K562 (cell line): ENCODE data around the gene SMG6. TPM values are rescaled to one million over a fixed set of nuclear protein-coding genes. Genes with fewer than 3 reads are reported as not detected.

ENCODE experiments used
- ATAC-seq: fragments of 200-7000 bp; cut with Tn5 transposase; 3 replicates; pipeline ENCODE4 v1.9.1; 2020; ENCODE audit warnings: moderate library complexity
- BruUV-seq: library from RNA; stranded (reverse); fragments of 400-500 nt; replicated peaks from 2 replicates; lab custom pipeline; 2021; lab: Mats Ljungman, UMichigan
- CTCF ChIA-PET: fragments of 300-600 bp; formaldehyde crosslinking; extraction: SDS; loops from one replicate; lab custom pipeline; 2021; ENCODE audit warnings: low intra/inter-chr PET ratio; lab: Yijun Ruan, JAX
- POLR2A ChIA-PET: fragments of 300-600, 350-650 bp; sonication (Branson Sonifier 250); formaldehyde crosslinking; extraction: SDS; loops from one replicate; lab custom pipeline; 2021; ENCODE audit warnings: antibody characterized with exemption, inconsistent platforms; lab: Yijun Ruan, JAX
- DNase-seq, 4 experiments: peaks; one replicate each; pipeline versions ENCODE4 v3.0.0 to v3.0.0-alpha.2; 2011 to 2018; ENCODE audit warnings: low spot score in 3 of 4, mixed read lengths in 3 of 4; ENCODE audit errors: extremely low read depth in 1 of 4
- FAIRE-seq: peaks from 2 replicates; lab custom pipeline; 2011; peaks lifted over from hg19 to GRCh38; lab: Jason Lieb, UNC
- H2AFZ ChIP-seq: 2 replicates; pipeline ENCODE4 v1.6.0; 2011; ENCODE audit warnings: low read depth, low read length, control low read depth, inconsistent platforms
- H3K27ac ChIP-seq: fragments of 200-600 bp; 3 replicates; pipeline ENCODE4 v1.8.0; 2011; ENCODE audit warnings: low read depth, mild to moderate bottlenecking, control low read depth, inconsistent platforms, low read length, moderate library complexity, mixed read lengths; ENCODE audit errors: extremely low read depth
- H3K27me3 ChIP-seq, 2 experiments: fragments of 300-600 bp in 1 of 2; 2 replicates in 1 of 2; 3 replicates in 1 of 2; pipeline versions ENCODE4 v1.6.0 to v1.8.0; 2011; ENCODE audit warnings: inconsistent platforms in 2 of 2, low read length in 2 of 2, mild to moderate bottlenecking in 1 of 2, mixed read lengths in 1 of 2, moderate library complexity in 1 of 2; ENCODE audit not compliant: control insufficient read depth in 2 of 2, insufficient read depth in 2 of 2
- H3K36me3 ChIP-seq: fragments of 300-600 bp; 3 replicates; pipeline ENCODE4 v1.8.0; 2011; ENCODE audit warnings: mild to moderate bottlenecking, low read length, inconsistent platforms; ENCODE audit not compliant: control insufficient read depth, insufficient read depth
- H3K4me1 ChIP-seq, 2 experiments: fragments of 200-600 bp in 1 of 2; replicated peaks in 1 of 2; 2 replicates in 1 of 2; 3 replicates in 1 of 2; pipeline versions ENCODE4 v1.5.1 to v1.8.0; 2011; ENCODE audit warnings: inconsistent platforms in 2 of 2, low read length in 2 of 2, mild to moderate bottlenecking in 1 of 2, mixed read lengths in 1 of 2, moderate library complexity in 1 of 2; ENCODE audit not compliant: control insufficient read depth in 2 of 2, insufficient read depth in 2 of 2
- H3K4me2 ChIP-seq: 2 replicates; pipeline ENCODE4 v1.6.1; 2011; ENCODE audit warnings: low read length, control low read depth, inconsistent platforms, mixed read lengths; ENCODE audit not compliant: insufficient read depth
- H3K4me3 ChIP-seq: fragments of 200-600 bp; sonication (generic), shearing (Covaris generic); 2 replicates; pipeline ENCODE4 v1.5.1; 2016; ENCODE audit warnings: control low read depth, inconsistent platforms
- H3K79me2 ChIP-seq: fragments of 200-600 bp; 3 replicates; pipeline ENCODE4 v1.8.0; 2011; ENCODE audit warnings: low read length, inconsistent platforms; ENCODE audit not compliant: control insufficient read depth, insufficient read depth
- H3K9ac ChIP-seq, 2 experiments: 2 replicates each; pipeline versions ENCODE4 v1.6.0 to v1.6.1; 2011; ENCODE audit warnings: low read depth in 2 of 2, low read length in 2 of 2, control low read depth in 1 of 2, inconsistent platforms in 1 of 2, mild to moderate bottlenecking in 1 of 2, mixed read lengths in 1 of 2; ENCODE audit not compliant: insufficient read depth in 1 of 2
- H3K9me1 ChIP-seq: one replicate; pipeline ENCODE4 v1.6.0; 2011; ENCODE audit warnings: inconsistent platforms, mild to moderate bottlenecking, low read length, moderate library complexity; ENCODE audit not compliant: control insufficient read depth, insufficient read depth
- H3K9me3 ChIP-seq: replicated peaks from 2 replicates; pipeline ENCODE4 v1.5.1; 2011; ENCODE audit warnings: low read depth, low read length, inconsistent platforms; ENCODE audit not compliant: control insufficient read depth, insufficient read depth
- H4K20me1 ChIP-seq: replicated peaks from 2 replicates; pipeline ENCODE4 v1.6.1; 2011; ENCODE audit warnings: low read length, inconsistent platforms, mixed read lengths; ENCODE audit not compliant: control insufficient read depth, insufficient read depth
- JUND ChIP-seq, 2 experiments: IDR thresholded peaks; 2 replicates in 1 of 2; 3 replicates in 1 of 2; pipeline ENCODE4 v1.6.1; 2011; ENCODE audit warnings: borderline replicate concordance in 2 of 2, low read depth in 2 of 2, low read length in 2 of 2, improper control_type of control experiment in 1 of 2, missing biosample characterization in 1 of 2, missing genetic modification characterization in 1 of 2, missing genetic modification reagents in 1 of 2
- MLX ChIP-seq, 2 experiments: fragments of 450-650 bp in 1 of 2; sonication (generic) in 1 of 2; formaldehyde crosslinking; conservative IDR thresholded peaks; 2 replicates each; pipeline versions ENCODE4 v1.4.0 to v1.8.1; 2020 to 2022; ENCODE audit warnings: mild to moderate bottlenecking in 1 of 2, missing genetic modification reagents in 1 of 2
- NCOA6 ChIP-seq: fragments of 450-650 bp; IDR thresholded peaks from 2 replicates; pipeline ENCODE4 v1.6.1; 2017; ENCODE audit warnings: mild to moderate bottlenecking
- PREB ChIP-seq: sonication (generic); formaldehyde crosslinking; IDR thresholded peaks from 2 replicates; pipeline ENCODE4 v1.8.1; 2023; ENCODE audit warnings: mild to moderate bottlenecking, missing genetic modification reagents
- RB1 ChIP-seq: fragments of 450-650 bp; IDR thresholded peaks from 2 replicates; pipeline ENCODE4 v1.6.1; 2017; ENCODE audit warnings: low read depth, mild to moderate bottlenecking
- RCOR1 ChIP-seq, 2 experiments: IDR thresholded peaks; 2 replicates each; pipeline ENCODE4 v1.6.1; 2012; ENCODE audit warnings: low read depth in 2 of 2, low read length in 2 of 2, borderline replicate concordance in 1 of 2, improper control_type of control experiment in 1 of 2
- ZNF444 ChIP-seq: fragments of 250-450 bp; sonication (Bioruptor Pico); IDR thresholded peaks from 2 replicates; pipeline ENCODE4 v1.4.0; 2020; ENCODE audit warnings: mild to moderate bottlenecking, moderate library complexity
- ZNF79 ChIP-seq: fragments of 250-450 bp; sonication (Bioruptor Pico); IDR thresholded peaks from 2 replicates; pipeline ENCODE4 v1.4.0; 2020; ENCODE audit warnings: low read depth, mild to moderate bottlenecking, moderate library complexity
- WGBS: fragments of 100-300 bp; shearing (Covaris generic); methylation state at CpG from one replicate; pipeline ENCODE4 v1.1.6; 2016; ENCODE audit warnings: low coverage, mixed read lengths; ENCODE audit not compliant: insufficient coverage; ENCODE audit errors: missing lambda C conversion rate; 5-methylcytosine and 5-hydroxymethylcytosine counted together
- in situ Hi-C: fragments of 300-500 bp; cut with MboI; formaldehyde crosslinking; loops from 4 replicates; pipeline ENCODE4 v1.15.0; 2018; ENCODE audit warnings: inconsistent platforms, mixed read lengths
- intact Hi-C: fragments of 100-400 bp; cut with micrococcal nuclease; formaldehyde crosslinking; loops from 2 replicates; pipeline ENCODE4 v1.14.2; 2022
- polyA plus RNA-seq, 8 experiments: library from polyadenylated mRNA; depleted of rRNA in 4 of 8; stranded (reverse) in 5 of 8; unstranded in 3 of 8; fragments of >200 nt; fragmentation: Nextera tagmentation in 2 of 8; fragmentation: Illumina TruSeq in 1 of 8; extraction: Ambion mirVana in 2 of 8; extraction: Trizol in 1 of 8; gene quantifications; 2 replicates each; pipeline versions ENCODE4 v1.2.1 to v1.2.3, GENCODE V29; 2011 to 2014; ENCODE audit warnings: inconsistent platforms in 1 of 8, missing spikeins in 1 of 8
- total RNA-seq, 7 experiments: library from RNA; depleted of rRNA in 6 of 7; stranded (reverse); fragments of >200 nt in 6 of 7; fragmentation: Illumina TruSeq in 2 of 7; extraction: Trizol in 2 of 7; gene quantifications; 2 replicates each; pipeline versions ENCODE4 v1.2.1 to v1.2.3, GENCODE V29; 2011 to 2021; ENCODE audit warnings: low replicate concordance in 1 of 7

The SMG6 gene
- total and polyA plus RNA-seq, 9 of the 15 experiments (the other 6 are each of a cell fraction or from before 2014, with no cell fraction given) = 0.44 to 13.9 (median 6.0) TPM

GRCh38 chr17:2051933-2052559 lies 251.5 kb downstream of the SMG6 start:
- no peaks in the 10 kb centered on the region for H3K36me3 ChIP-seq
- intact Hi-C loops (loop anchor here (5.0 to 10.0 kb wide), 2 partner anchors 123 to 300 kb away; no protein-coding TSS in a partner anchor), in situ Hi-C loops (no loop called here)
- ATAC-seq (no peak), DNase-seq (no peak)
- no peak overlapping the region for H3K4me3 ChIP-seq
- peaks cover 8 to 45% of the 10 kb centered on the region in 2 experiments; a peak in 4 of 5 replicates for H3K4me1 ChIP-seq
- BruUV-seq = no TSS peak
- no peak overlapping the region for H2AFZ ChIP-seq
- ChIA-PET POLR2A (interaction anchor here (1.2 kb wide), 1 partner anchor 12 kb away, joined by 3 read pairs; no protein-coding TSS in a partner anchor), CTCF (interaction anchor here (1.4 kb wide), 1 partner anchor 192 kb away, joined by 4 read pairs; no protein-coding TSS in a partner anchor)
- H3K27me3 ChIP-seq = no peaks in the 10 kb centered on the region
- 75% methylated on average over 11 of the region's 14 CpGs for WGBS
- no peak overlapping the region for H3K27ac ChIP-seq
- no peak overlapping the region for H3K9ac ChIP-seq
- TF ChIP-seq ZNF444 (CRISPR knock-in tag) = no peak
- no peak for TF ChIP-seq MLX (CRISPR knock-in tag; conservative IDR thresholded peaks at IDR 0.05)
- no peak for TF ChIP-seq ZNF79 (CRISPR knock-in tag)
- TF ChIP-seq PREB (CRISPR knock-in tag) = no peak
- no peak for TF ChIP-seq RCOR1 (IDR thresholded peaks at IDR 0.05; ENCODE audit: borderline replicate concordance in 1 of 2, low read depth in 2 of 2, low read length in 2 of 2)
- no peak for TF ChIP-seq RB1
- no peak for TF ChIP-seq JUND (IDR thresholded peaks at IDR 0.05; ENCODE audit: borderline replicate concordance, low read depth, low read length)
- no peak for TF ChIP-seq JUND (tag; IDR thresholded peaks at IDR 0.05; ENCODE audit: borderline replicate concordance, low read depth, low read length)
- TF ChIP-seq NCOA6 = no peak
- TF ChIP-seq, all 486 proteins: peak for 0
- Histone ChIP-seq H3K79me2 (no peaks in the 10 kb centered on the region), H4K20me1 (no peaks in the 10 kb centered on the region), H3K4me2 (no peak overlapping the region), H3K9me3 (no peaks in the 10 kb centered on the region), H3K9me1 (no peaks in the 10 kb centered on the region)
- FAIRE-seq = no peak
